Ramos (cell line): ENCODE results near the gene TERT.
"Not testable (repeated sequence)": the region's sequence is repeated elsewhere in the genome, so short reads cannot be mapped to it uniquely, and the experiment has no call there.

Experiments
- in situ Hi-C: fragments of 300-500 bp; cut with MboI; formaldehyde crosslinking; loops from one replicate; pipeline ENCODE4 v1.14.3; 2022; ENCODE audit warnings: low sequenced_read_pairs; ENCODE audit not compliant: unreplicated experiment

Gene TERT

DNA sequence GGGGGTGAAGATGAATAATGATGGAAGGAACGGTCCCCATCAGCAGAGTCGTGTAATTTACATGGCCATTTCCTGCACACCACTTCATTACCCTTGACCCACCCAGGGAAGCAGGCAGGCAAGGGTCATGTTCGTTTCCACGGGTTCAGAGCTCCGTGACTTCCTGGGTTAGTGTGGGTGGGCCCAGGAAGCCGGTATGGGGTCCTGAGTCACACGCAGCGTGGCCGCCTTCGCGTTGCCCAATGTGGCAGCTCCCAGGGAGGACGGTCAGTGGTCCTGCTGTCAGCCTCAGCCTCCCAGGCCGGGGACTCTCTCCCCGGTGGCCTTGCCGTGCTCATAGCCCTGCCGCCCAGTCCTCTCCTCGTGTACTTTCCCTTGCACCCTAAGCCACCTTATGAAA, 5.1 kb upstream of the TERT start:
- in situ Hi-C loops = loop anchor here (25.0 kb wide), 1 partner anchor 487 kb away; the partner anchor contains the start of gene MRPL36

DNA sequence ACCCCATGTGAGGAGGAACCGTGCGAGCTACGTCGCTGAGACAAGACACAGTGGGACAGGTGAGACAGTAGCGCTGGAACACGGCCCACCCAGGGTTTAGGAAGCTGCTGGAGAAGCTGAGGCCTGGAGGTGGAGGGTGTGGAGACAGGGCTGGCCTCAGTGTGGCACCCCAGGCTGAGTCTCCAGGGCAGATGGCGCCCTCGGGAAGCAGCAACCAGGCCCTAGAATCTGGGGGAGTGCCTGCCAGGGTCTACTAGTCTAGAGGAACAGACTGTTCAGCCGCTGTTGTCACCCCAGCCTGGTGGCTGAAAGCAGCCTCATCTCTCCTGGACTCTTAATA, 4.6 kb upstream of the TERT start:
- in situ Hi-C loops = no loop called here

DNA sequence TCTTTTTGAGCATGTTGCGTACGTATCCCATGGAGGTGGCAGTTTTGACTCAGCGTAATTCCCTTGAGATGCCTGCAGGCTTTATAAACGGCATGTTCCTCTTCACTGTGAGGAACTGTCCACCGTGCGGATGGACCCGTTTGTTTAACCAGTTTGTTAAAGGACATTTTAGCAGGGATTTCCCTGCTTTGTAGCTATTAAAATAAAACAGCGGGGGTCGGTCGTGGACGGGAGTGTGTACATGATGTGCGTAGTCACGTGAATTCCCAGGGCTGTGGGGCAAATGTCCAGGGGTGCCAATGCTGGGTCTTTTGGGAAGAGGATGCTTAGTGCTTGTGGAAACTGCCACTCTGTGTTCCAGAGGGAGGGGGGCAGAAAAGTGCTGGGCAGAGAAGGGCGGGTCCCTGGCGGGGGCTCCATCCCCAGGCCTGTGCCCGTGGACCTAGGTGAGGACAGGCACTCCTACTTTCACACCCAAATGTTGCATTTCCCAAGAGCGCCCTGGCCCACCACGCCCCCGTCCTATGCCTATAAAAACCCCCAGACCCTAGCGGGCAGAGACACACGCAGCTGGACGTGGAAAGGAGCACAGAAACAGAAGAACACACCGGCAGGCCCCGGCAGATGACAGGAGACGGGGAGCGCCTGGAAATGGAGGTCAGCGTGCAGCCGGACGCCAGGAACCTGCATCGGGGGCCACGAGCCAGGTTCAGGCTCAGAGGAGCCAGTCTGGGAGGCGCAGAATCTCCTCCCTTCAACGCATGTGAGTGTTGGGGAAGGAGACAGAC, 4.0 kb upstream of the TERT start:
- in situ Hi-C loops = no loop called here

DNA sequence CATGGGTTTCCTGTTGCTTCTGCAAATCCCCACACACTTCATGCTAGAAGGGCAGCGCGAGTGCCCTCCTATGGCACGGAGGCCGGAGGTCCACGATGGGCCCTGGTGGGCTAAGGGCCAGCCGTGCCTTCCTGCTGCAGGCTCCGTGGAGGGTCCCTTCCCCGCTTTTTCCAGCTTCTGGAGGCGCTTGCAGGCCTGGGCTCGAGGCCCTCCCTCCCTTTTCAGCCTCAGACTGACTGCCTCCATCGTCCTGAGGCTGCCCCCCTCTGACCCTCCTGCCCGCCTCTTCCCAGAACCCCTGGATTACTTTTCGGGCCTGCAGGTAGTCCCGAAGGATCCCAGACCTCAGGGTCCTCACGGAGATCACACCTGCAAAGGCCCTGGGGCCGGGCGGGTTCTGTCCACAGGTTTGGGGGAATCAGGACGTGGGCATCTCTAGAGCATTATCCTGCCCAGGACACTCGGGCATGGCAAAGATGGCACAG, 3.2 kb upstream of the TERT start:
- in situ Hi-C loops = no loop called here

DNA sequence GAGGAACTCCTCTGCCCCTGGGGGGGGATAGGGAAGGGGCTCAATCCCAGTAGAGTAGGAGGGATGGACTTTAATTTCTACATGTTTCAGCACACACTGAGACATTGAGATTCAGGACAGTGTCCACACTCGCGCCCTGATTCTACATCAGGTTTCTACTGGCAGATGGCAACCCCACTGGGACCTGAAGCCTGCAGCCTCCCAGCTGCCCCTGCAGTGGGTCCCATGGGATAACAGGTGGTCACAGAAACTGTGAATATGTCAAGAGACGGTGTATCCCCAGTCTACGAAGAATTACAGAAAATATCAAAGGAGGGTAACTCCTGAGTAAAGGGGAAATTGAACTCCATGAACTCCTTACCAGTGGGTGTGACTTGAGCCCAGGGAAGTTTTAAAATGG, 2.4 kb upstream of the TERT start:
- in situ Hi-C loops = no loop called here

DNA sequence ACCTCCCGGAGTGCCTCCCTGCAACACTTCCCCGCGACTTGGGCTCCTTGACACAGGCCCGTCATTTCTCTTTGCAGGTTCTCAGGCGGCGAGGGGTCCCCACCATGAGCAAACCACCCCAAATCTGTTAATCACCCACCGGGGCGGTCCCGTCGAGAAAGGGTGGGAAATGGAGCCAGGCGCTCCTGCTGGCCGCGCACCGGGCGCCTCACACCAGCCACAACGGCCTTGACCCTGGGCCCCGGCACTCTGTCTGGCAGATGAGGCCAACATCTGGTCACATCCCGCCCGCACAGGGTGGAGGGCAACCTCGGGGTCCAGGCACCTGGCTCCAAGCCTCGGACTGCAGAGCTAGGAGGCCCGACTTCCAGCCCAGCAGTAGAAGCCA, 776 bp upstream of the TERT start:
- in situ Hi-C loops = no loop called here

DNA sequence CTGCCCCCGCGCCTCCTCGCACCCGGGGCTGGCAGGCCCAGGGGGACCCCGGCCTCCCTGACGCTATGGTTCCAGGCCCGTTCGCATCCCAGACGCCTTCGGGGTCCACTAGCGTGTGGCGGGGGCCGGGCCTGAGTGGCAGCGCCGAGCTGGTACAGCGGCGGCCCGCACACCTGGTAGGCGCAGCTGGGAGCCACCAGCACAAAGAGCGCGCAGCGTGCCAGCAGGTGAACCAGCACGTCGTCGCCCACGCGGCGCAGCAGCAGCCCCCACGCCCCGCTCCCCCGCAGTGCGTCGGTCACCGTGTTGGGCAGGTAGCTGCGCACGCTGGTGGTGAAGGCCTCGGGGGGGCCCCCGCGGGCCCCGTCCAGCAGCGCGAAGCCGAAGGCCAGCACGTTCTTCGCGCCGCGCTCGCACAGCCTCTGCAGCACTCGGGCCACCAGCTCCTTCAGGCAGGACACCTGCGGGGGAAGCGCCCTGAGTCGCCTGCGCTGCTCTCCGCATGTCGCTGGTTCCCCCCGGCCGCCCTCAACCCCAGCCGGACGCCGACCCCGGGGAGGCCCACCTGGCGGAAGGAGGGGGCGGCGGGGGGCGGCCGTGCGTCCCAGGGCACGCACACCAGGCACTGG, 548 bp downstream of the TERT start:
- in situ Hi-C loops = no loop called here

DNA sequence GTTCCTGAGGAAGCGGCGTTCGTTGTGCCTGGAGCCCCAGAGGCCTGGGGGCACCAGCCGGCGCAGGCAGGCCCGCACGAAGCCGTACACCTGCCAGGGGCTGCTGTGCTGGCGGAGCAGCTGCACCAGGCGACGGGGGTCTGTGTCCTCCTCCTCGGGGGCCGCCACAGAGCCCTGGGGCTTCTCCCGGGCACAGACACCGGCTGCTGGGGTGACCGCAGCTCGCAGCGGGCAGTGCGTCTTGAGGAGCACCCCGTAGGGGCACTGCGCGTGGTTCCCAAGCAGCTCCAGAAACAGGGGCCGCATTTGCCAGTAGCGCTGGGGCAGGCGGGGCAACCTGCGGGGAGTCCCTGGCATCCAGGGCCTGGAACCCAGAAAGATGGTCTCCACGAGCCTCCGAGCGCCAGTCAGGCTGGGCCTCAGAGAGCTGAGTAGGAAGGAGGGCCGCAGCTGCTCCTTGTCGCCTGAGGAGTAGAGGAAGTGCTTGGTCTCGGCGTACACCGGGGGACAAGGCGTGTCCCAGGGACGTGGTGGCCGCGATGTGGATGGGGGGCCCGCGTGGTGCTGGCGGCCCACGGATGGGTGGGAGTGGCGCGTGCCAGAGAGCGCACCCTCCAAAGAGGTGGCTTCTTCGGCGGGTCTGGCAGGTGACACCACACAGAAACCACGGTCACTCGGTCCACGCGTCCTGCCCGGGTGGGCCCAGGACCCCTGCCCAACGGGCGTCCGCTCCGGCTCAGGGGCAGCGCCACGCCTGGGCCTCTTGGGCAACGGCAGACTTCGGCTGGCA, 1.3 kb downstream of the TERT start:
- in situ Hi-C loops = no loop called here

DNA sequence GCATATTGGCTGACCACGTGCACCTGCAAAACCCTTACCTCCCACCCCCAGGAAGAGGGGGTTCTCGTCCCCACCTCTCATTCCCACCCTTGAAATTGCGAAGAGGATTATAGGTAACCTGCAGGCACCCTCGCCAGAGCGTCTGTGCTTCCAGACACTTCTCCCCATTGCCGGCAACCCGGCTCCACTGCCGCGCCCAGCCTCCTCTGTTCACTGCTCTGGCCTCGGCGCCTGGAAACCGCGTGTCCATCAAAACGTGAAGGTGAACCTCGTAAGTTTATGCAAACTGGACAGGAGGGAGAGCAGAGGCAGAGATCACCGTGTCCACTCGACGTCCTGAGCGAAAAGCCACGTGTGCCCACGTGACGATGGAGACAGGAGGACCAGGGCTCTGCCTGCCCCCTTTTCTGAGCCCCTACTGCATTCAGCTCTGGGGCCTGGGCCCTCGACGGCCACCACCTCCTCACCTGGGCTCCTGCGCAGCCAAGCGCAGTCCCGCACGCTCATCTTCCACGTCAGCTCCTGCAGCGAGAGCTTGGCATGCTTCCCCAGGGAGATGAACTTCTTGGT, 1.9 kb downstream of the TERT start:
- in situ Hi-C loops = no loop called here

DNA sequence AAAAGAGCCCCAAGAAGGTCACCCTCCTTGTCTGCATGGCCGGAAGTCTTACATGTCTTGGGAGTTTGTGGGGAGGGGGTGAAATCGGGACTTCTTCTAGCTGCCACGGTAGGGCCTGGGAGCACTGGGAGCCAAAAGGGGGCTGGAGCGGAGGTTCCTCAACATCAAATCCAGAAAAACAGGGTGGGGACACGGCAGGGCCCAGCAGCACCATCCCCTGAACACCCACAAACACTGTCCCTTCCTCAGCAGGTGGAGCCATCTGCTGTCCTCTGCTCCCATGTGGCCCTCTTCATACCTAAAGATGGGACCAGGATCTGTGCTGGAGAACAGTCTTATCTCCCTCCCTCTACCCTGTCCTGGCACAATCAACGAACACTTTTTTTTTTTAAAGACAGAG, 2.7 kb downstream of the TERT start:
- in situ Hi-C loops = no loop called here

DNA sequence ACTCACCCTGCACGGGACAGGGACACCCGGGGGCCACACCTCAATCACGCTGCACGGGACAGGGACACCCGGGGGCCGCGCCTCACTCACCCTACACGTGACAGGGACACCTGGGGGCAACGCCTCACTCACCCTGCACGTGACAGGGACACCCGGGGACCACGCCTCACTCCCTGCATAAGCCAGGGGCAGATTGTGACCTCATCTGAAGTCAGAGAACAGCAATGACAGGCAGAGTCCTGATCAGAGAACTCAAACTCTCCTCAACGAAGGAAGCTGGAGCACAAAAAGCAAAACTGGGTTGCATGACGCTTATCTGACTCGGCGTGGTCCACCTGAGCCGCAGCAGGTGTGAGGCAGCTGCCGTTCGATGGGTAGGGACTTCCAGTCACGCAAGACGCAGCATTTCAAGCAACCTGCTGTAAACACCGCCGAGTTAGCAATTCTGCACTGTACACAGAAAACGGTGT, 3.2 kb downstream of the TERT start:
- in situ Hi-C loops = no loop called here

DNA sequence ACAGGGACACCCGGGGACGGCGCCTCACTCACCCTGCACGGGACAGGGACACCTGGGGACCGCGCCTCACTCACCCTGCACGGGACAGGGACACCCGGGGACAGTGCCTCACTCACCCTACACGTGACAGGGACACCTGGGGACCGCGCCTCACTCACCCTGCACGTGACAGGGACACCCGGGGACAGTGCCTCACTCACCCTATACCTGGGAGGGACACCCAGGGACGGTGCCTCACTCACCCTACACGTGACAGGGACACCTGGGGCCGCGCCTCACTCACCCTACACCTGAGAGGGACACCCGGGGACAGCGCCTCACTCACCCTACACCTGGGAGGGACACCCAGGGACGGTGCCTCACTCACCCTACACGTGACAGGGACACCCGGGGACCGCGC, 3.9 kb downstream of the TERT start:
- in situ Hi-C loops = not testable (repeated sequence)

DNA sequence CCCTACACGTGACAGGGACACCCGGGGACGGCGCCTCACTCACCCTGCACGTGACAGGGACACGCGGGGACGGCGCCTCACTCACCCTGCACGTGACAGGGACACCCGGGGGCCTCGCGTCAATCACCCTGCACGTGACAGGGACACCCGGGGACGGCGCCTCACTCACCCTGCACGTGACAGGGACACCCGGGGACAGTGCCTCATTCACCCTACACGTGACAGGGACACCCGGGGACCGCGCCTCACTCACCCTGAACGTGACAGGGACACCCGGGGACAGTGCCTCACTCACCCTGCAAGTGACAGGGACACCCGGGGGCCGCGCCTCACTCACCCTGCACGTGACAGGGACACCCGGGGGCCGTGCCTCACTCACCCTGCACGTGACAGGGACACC, 5.3 kb downstream of the TERT start:
- in situ Hi-C loops = not testable (repeated sequence)

DNA sequence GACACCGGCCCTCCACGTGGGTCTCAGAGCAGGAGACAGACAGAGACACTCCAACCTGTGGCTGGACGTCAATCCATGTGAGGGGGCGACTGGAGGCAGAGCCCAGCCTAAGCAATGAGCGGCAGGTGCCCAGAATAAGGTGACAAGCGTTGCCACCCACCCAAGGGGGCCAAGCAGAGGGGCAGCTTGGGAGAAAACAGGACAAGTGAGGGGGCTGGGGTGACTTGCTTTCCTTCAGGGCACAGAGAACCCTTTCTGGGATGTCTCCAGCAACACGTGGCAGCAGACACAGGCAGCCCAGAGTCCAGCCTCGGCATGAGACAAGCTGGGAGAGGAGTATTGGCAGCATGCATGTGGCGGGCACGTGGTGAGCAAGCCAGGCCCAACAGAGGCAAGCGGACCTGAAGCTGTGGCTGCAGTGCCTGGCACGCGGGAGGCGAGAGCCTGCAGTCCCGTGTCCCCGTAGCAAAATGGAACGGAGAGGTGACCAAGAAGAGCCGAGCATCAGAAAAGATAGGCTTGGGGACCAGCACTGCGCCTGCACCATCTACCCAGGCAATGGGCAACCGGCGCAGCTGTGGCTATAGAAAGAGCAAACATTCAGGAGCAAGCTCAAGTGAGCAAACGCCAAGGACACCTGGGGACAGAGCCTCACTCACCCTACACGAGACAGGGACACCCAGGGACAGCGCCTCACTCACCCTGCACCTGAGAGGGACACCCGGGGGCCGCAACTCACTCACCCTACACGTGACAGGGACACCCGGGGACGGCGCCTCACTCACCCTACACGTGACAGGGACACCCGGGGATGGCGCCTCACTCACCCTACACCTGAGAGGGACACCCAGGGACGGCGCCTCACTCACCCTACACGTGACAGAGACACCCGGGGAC, 6.2 kb downstream of the TERT start:
- in situ Hi-C loops = no loop called here

DNA sequence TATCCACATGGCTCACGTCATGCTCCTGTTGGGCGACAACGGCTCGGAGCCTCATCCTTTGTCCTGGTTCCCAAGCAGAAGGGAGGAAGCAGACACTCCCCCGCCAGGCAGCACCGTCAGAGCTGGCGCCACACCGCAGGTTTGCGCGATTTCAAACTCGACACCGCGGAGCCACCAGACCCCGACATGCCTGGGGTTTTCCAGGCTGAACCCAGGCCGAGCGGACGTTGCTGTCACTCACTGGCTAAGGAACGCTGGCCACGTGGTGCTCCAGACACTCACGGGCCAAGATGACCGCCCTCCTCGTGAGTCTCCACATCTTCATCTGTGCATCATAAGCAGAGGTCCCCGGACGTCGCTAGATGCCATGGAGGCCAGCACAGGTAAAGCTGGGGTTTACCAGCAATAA, 9.0 kb downstream of the TERT start:
- in situ Hi-C loops = no loop called here

DNA sequence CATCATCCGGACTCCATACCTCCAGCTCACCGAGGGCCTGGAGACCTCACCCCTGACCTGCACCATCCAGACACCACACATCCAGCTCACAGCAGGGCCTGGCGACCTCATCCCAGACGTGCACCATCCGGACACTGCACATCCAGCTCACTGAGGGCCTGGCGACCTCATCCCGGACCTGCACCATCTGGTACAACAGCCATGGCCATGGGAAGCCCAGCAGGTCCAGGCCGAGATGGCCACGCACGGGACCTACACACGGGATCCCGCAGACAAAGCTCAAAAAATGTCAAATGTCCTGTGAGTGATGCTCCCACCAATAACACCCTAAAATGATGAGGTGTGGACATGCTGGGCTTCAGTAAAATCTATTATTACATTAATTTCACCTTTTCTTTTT, 9.7 kb downstream of the TERT start:
- in situ Hi-C loops = no loop called here

DNA sequence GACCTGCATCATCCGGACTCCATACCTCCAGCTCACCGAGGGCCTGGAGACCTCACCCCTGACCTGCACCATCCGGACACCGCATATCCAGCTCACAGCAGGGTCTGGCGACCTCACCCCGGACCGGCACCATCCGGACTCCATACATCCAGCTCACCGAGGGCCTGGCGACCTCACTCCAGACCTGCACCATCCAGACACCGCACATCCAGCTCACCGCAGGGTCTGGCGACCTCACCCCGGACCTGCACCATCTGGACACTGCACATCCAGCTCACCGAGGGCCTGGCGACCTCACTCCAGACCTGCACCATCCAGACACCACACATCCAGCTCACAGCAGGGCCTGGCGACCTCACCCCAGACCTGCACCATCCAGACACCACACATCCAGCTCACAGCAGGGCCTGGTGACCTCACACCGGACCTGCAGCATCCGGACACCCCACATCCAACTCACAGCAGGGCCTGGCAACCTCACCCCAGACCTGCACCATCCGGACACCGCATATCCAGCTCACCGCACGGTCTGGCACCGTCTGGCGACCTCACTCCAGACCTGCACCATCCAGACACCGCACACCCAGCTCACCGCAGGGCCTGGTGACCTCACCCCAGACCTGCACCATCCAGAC, 10.4 kb downstream of the TERT start:
- in situ Hi-C loops = not testable (repeated sequence)

DNA sequence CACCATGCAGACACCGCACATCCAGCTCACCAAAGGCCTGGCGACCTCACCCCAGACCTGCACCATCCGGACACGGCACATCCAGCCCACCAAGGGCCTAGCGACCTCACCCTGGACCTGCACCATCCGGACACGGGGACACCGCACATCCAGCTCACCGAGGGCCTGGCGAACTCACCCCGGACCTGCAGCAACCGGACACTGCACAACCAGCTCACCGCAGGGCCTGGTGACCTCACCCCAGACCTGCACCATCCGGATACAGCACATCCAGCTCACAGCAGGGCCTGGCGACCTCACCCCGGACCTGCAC, 11.2 kb downstream of the TERT start:
- in situ Hi-C loops = not testable (repeated sequence)

DNA sequence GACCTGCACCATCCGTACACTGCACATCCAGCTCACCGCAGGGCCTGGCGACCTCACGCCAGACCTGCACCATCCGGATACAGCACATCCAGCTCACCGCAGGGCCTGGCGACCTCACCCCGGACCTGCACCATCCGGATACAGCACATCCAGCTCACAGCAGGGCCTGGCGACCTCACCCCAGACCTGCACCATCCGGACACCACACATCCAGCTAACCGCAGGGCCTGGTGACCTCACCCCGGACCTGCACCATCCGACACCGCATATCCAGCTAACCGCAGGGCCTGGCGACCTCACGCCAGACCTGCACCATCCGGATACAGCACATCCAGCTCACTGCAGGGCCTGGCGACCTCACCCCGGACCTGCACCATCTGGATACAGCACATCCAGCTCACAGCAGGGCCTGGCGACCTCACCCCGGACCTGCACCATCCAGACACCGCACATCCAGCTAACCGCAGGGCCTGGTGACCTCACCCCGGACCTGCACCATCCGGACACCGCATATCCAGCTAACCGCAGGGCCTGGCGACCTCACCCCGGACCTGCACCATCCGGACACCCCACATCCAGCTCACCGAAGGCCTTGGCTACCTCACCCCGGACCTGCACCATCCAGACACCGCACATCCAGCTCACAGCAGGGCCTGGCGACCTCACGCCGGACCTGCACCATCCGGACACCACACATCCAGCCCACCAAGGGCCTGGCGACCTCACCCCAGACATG, 11.7 kb downstream of the TERT start:
- in situ Hi-C loops = not testable (repeated sequence)
